ENCODE results near the gene RAB20.
"Not testable (repeated sequence)": the region's sequence is repeated elsewhere in the genome, so short reads cannot be mapped to it uniquely, and the experiment has no call there.

Gene RAB20

GRCh38 chr13:110507678-110508381, 53.7 kb downstream of the RAB20 start:
- no peak for DNase-seq

- DNase-seq: no peak
Measured at GRCh38 chr13:110506859-110507566, 54.5 kb downstream of the RAB20 start.

- DNase-seq: no peak
Measured at GRCh38 chr13:110506396-110506795, 55.1 kb downstream of the RAB20 start.

GRCh38 chr13:110505594-110505993, 55.9 kb downstream of the RAB20 start:
- DNase-seq: no peak

- no peak for DNase-seq
Measured at GRCh38 chr13:110503979-110504499, 57.5 kb downstream of the RAB20 start.

GRCh38 chr13:110503037-110503901, 58.3 kb downstream of the RAB20 start:
- no peak for DNase-seq

- no peak for DNase-seq
Measured at GRCh38 chr13:110501188-110501587, 60.3 kb downstream of the RAB20 start.

GRCh38 chr13:110500341-110500740, 61.2 kb downstream of the RAB20 start:
- DNase-seq: no peak

- no peak for DNase-seq
Measured at GRCh38 chr13:110499621-110500281, 61.8 kb downstream of the RAB20 start.

GRCh38 chr13:110498765-110499164, 62.8 kb downstream of the RAB20 start:
- no peak for DNase-seq

GRCh38 chr13:110498327-110498726, 63.2 kb downstream of the RAB20 start:
- no peak for DNase-seq

GRCh38 chr13:110497896-110498295, 63.6 kb downstream of the RAB20 start:
- DNase-seq: not testable (repeated sequence)

GRCh38 chr13:110497003-110497402, 64.5 kb downstream of the RAB20 start:
- no peak for DNase-seq

GRCh38 chr13:110496281-110496680, 65.2 kb downstream of the RAB20 start:
- no peak for DNase-seq

GRCh38 chr13:110495881-110496280, 65.6 kb downstream of the RAB20 start:
- DNase-seq: no peak

GRCh38 chr13:110495376-110495775, 66.1 kb downstream of the RAB20 start:
- DNase-seq: no peak

- no peak for DNase-seq
Measured at GRCh38 chr13:110493613-110494012, 67.9 kb downstream of the RAB20 start.

- no peak for DNase-seq
Measured at GRCh38 chr13:110492679-110493593, 68.6 kb downstream of the RAB20 start.

- no peak for DNase-seq
Measured at GRCh38 chr13:110491869-110492678, 69.4 kb downstream of the RAB20 start.

GRCh38 chr13:110490009-110490770, 71.3 kb downstream of the RAB20 start:
- no peak for DNase-seq
